ENCODE results near the gene MEX3A. TPM values are rescaled to one million over a fixed set of nuclear protein-coding genes. Genes with fewer than 3 reads are reported as not detected.
"Not testable (repeated sequence)": the region's sequence is repeated elsewhere in the genome, so short reads cannot be mapped to it uniquely, and the experiment has no call there.

MEX3A gene
- total RNA-seq, 1 experiment from 2014 or later, result 4.9 TPM

DNA sequence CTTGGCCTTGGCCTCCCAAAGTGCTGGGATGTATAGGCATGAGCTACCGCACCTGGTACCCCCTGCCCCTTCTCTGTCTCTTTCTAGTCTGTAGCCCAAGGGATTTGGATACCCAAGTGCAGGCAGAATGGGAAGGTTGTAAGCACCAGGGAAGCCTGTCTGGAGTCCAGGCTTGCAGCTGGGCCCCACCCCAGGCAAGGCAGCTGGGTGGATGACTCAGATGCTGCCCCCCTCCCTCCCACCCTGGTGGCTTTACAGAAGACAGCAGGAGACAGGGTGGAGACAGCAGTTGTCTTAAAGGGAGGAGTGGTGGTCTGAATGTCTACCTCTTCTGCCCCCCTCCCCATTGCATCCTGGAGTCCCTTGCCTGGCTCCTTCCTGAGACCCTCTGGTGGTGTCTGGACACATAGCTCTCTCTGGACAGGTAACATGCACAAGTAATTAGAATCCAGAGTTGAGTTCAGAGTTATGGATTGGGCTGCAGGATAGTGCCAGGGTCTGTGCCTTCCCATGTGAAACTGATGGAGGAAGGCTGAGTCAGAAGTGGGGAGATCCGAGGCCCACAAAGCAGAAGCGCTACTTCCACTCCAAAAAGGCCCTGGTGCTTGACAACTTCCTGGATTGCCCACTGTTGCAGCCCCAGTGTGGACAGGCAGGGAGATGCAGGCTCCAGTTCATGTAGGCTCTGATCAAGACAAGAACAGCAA is 37.4 kb upstream of the MEX3A start:
- DNase-seq (ENCODE audit: low read depth), result peak; percentile 87

DNA sequence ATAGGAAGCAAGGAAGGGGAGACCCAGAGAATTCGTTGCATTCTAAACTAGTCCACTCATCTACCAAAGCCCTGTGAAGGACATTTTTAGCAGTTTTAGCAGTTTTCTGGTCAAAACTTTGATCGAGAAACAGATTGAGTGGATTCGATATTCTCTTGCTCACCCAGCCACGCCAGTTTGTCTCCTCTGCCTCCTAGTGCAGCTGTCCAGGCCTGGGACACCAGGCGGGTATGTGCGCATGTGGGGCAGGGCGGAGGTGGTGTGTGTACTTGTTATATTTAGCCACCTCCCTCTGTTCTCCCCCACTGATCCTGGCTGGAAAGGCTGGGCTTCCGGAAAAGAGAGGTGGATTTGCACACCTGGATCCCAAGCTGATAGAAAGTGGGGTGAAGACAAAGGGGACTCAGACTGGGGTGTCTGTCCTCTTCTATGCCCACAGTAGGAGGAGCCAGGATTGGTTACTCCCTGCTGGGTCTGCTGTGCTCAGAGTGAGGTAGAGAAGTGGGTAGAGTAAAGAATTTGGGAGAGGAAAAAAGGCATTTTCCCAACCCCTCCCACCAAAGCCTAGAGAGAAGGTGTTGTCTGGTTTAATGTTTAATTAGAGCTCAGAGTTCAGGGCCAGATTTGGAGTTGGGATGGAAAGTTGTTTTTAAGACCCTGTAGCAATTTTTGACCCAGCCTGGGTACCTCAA is 36.1 kb upstream of the MEX3A start:
- peak; percentile 83 for DNase-seq (ENCODE audit: low read depth)

DNA sequence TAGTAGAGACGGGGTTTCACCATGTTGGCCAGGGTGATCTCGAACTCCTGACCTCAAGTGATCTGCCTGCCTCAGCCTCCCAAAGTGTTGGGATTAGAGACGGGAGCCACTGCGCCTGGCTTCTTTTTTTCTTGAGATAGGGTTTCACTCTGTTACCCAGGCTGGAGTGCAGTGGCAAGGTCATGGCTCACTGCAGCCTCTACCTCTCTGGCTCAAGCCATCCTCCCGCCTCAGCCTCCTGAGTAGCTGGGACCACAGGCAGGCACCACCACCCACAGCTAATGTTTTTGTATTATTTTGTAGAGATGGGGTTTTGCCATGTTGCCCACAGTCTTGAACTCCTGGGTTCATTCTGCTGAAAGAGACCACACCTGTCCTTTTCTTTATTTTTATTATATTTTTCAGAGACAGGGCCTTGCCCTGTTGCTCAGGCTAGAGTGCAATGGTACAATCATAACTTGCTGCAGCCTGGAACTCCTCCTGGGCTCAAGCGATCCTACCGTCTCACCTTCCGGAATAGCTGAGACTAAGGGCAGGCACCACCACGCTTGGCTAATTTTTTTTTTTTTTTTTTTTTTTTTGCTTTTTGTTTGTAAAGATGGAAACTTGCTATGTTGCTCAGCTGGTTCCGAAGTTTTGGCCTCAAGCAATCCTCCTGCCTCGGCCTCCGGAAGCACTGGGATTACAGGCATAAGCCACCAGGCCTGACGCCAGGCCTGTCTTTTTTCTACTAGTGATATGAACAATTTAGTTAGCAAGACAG is 35.3 kb upstream of the MEX3A start:
- DNase-seq (ENCODE audit: low read depth), result no peak

DNA sequence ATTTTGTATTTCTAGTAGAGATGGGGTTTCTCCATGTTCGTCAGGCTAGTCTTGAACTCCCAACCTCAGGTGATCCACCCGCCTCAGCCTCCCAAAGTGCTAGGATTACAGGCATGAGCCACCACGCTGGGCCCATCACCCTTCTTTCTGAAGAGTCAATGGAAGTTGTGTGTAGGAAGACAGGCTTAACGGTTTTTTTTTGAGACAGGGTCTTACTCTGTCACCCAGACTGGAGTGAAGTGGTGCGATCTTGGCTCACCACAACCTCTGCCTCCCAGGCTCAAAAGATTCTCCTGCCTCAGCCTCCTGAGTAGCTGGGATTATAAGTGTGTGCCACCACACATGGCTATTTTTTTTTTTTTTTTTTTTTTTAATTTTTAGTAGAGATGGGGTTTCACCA is 34.5 kb upstream of the MEX3A start:
- DNase-seq (ENCODE audit: low read depth), result not testable (repeated sequence)

DNA sequence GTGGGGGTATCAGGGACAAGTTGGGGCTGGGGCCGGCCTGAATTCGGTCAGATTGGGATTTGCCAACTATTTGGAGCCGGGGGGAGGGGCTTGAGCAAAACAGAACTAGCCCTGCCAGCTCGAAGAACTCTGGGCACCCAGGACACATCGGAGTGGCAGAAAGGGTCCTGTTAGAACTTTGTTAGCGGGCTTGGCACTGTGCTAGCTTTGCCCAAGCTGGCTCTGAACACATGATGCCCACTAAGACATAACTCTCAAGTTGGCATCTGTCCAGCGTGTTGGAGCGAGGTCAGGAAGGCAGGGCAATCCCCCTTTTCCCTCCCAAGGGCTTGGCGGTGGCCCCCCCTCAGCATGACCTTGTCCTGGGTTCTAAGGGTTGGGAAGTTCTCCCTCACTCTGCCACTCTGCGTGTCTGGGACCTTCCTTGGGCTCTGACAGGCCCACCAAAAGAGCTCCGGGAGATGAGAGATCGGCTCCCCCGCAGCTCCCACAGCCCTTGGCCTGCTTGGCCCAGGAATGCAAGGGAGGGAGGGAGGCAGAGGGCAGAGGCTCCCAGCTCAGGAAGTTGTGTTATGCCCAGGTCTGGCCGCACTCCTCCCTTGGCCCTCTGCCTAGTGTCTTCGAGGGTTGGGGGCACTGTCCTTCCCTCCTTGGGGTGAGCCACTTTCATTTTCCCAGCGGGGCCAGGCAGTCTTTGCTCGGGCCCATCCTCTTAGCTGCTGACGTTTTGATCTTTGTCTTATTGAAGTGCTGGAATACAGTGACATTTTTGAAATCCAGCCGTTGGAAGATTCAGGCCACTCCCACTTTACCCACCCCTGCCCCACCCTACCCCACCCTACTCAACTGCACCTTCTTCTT is 33.5 kb upstream of the MEX3A start:
- peak; percentile 78 for DNase-seq (ENCODE audit: low read depth)

DNA sequence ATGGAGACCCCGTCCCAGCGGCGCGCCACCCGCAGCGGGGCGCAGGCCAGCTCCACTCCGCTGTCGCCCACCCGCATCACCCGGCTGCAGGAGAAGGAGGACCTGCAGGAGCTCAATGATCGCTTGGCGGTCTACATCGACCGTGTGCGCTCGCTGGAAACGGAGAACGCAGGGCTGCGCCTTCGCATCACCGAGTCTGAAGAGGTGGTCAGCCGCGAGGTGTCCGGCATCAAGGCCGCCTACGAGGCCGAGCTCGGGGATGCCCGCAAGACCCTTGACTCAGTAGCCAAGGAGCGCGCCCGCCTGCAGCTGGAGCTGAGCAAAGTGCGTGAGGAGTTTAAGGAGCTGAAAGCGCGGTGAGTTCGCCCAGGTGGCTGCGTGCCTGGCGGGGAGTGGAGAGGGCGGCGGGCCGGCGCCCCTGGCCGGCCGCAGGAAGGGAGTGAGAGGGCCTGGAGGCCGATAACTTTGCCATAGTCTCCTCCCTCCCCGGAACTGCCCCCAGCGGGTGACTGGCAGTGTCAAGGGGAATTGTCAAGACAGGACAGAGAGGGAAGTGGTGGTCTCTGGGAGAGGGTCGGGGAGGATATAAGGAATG is 32.8 kb upstream of the MEX3A start:
- DNase-seq (ENCODE audit: low read depth), result no peak

DNA sequence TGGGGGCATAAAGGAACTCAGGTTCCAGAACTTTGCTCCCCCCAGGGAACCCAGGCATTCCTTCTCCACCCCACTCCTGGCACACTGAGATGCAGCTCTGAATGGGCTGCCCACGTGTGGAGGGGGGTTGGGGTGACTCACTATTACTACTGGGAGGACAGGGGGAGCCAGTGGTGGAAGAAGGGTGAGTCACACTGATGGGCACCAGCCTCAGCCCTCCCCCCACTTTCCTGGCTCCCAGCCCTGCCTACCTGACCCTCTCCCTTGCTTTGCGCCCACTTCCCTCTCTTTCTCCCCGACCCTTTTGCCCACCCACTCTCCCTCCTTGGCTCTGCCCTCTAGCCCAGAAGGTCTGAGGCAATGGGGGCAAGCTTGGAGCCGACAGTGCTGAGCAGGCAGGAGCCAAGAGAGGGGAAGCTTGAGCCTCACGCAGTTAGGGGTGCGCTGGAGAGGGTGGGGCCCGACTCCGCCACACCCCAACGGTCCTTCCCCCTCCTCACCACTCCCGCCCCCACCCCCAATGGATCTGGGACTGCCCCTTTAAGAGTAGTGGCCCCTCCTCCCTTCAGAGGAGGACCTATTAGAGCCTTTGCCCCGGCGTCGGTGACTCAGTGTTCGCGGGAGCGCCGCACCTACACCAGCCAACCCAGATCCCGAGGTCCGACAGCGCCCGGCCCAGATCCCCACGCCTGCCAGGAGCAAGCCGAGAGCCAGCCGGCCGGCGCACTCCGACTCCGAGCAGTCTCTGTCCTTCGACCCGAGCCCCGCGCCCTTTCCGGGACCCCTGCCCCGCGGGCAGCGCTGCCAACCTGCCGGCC is 32.0 kb upstream of the MEX3A start, which contains the start of gene LMNA:
Gene LMNA (plus strand): TSS at position 611 of the 818 bp plus-strand sequence. CDS start 208 bp downstream, outside the sequence.
- peak; percentile 98 for DNase-seq (ENCODE audit: low read depth)

DNA sequence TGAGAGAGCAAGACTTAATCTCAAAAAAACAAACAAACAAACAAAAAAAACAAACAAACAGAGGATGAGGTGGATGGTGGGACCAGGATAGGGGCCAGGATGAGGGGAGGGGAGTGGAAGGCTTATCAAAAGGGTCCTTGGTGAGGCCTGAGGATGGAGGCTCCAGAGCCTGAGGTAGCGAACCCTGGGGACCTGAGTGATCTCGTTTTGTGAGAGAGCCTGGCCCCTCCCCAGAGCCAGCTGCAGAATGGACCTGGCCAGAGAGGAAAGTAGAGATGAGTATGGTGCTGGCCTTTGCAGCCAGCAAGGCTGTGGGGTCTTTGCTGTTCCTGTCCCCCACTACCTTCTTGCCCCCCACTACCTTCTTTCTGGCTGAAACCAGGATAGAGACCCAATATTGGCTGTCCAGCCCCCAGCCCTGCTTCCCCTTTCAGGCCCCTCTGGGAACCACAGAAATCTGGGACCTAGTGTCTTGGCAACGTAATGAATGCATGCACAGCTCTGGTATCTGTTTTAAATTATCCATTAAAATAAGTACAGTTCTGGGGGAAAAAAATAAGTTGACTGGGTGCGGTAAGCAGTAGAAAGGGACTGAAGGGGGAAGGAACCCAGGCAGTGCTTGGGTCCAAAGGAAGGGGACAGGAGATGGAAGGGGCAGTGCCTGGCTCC is 31.2 kb upstream of the MEX3A start:
- DNase-seq (ENCODE audit: low read depth), result no peak

DNA sequence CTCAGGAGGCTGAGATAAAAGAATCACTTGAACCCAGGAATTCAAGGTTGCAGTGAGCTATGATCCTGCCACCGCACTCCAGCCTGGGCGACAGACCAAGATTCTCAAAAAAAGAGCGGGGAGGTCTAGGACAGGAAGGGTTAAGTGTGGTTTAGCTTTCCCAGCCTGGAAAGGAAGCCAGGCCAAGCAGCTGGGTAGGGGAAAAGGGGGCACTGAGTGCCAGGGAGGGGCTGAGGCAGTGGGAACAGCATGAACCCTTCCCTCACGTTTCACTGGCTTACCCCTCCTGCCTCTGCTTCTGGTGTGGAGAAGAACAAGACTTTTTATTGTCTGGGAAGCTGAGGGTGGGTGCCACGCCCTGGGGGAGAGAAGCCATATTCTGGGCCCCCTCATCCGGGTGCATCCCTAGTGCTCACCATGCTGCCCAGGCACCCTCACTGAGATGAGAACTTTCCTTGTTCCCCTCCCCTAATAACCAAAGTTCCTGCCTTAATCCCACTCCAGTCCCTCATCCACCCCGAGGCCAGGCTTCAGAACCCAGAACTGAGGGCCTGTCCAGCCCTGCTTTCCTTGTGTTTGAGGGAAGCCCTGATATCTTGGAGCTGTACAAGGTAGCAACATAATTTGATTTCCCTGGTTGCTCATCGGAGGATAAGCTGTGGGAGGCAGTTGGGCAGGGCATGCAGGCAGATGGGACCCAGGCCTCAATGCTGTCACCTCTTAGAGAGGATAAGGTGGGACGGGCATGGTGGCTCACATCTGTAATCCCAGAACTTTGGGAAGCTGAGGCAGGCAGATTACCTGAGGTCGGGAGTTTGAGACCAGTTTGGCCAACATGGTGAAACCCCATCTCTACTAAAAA is 30.2 kb upstream of the MEX3A start:
- no peak for DNase-seq (ENCODE audit: low read depth)

DNA sequence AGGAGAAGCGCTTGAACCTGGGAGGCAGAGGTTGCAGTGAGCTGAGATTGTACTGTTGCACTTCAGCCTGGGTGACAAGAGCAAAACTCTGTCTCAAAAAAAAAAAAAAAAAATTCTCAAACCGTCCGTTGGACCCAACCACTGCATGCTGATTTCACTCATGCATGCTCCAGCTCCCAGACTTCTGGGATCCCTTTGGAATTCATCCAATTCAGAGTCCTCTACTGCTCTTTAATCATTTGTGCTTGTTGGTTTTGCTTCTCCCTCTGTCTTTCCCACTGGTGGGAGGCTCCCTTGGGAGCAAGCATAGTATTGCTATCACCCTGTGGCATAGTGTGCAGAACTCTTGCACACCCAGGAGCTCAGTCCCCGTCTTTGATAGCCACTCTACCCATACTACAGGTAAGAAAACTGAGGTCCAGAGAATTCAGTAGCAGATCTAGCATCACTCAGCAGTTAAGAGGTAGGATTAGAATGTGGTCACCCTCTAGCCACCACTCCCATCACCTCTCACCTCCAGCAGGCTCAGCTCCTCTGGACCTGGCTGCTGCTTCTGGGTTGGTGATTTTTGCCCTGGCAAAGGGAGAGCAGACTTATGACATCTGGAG is 29.2 kb upstream of the MEX3A start:
- DNase-seq (ENCODE audit: low read depth), result no peak

DNA sequence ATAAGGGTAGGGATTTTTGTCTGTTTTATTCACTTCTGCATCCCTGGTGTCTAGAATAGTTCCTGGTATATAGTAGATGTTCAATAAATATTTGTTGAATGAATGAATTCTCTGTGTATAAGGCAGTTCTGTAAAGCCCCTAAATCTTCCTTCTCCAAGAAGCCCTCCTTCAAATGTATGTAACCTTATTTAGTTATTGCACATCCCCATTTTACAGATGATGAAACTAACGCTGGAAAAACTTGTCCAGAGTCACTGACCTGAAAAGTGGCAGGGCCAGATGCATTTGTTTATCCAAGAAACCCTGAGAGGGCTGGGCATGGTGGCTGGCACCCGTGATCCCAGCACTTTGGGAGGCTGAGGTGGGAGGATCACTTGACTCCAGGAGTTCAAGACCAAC is 28.0 kb upstream of the MEX3A start:
- DNase-seq (ENCODE audit: low read depth), result no peak

DNA sequence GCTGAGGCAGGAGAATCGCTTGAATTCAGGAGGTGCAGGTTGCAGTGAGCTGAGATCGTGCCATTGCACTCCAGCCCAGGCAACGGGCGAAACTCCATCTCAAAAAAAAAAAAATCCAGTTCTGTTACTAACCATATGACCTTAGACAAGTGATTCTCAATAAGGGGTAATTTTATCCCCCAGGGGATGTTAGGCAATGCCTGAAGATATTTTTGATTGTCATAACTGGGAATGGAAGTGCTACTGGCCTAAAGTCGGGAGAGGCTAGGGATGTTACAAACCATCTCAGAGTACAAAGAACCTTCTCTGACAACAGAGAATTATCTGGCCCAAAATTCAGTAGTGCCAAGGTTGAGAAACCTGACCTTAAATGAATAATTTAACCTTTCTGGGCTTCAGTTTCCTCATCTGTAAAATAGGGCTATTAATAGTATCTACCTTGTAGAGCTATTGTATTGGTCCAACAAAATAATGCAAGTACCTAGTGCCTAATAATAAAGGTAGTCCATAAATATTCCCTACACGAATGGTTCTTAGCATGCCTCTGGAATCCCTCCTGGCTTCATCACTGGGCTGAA is 26.5 kb upstream of the MEX3A start:
- DNase-seq (ENCODE audit: low read depth), result no peak

DNA sequence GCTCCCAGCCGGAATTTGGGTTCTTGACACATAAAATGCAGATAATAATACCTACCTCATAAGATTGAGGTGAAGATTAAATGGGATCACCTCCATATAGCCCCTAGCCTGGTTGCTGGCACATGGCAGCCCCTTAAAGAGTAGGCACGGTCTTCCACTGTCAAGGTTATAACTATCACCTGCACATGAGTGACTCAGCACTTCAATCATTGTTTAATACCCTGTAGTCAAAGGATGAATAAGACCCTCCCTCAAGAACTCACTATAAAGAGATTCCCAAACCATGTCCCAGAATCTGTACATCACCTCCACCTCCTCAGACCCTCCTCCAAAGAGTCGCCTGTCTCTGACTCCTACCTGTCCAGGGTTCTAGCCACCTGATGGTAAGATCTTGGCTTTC is 25.8 kb upstream of the MEX3A start:
- no peak for DNase-seq (ENCODE audit: low read depth)

DNA sequence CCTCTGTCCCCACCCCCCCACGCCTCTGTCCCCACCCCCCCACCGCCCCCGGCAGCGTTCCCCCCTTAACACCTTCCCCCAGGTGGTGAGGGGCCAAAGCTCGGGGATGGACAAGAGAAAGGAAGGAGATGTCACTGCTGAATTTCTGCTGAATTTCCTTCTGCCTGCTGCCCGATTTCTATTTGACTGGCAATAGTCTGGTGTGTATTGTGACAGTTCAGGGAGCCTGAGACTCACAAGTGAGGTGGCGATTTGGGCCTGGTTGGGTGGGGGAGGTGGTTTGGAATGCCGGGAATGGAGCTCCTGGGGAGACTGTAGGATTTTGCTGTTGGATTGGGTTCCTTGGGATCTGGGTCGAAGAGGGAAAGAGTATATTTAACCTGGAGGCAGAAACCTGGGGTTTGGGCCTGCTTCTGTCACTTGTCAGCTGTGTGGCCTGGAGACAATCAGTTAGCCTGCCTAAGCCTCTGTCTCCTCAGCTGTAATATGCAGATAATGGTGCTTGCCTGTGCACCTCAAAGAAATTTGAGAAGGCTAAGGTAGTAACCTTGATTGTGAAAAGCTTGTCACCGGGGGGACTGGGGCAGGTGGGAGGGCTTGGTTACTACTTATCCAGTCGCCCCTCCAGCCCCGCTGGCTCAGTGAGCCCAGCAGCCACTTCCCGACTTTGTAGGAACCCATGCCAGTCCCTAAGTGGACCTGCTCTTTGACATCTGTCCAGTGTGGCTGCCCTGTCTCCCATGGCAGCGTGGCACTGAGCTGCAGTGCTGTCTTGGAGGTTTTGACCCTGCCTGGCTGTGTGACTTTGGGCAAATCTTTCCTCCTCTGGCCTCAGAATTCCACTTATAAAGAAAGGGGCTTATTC is 24.6 kb upstream of the MEX3A start:
- DNase-seq (ENCODE audit: low read depth), result no peak

DNA sequence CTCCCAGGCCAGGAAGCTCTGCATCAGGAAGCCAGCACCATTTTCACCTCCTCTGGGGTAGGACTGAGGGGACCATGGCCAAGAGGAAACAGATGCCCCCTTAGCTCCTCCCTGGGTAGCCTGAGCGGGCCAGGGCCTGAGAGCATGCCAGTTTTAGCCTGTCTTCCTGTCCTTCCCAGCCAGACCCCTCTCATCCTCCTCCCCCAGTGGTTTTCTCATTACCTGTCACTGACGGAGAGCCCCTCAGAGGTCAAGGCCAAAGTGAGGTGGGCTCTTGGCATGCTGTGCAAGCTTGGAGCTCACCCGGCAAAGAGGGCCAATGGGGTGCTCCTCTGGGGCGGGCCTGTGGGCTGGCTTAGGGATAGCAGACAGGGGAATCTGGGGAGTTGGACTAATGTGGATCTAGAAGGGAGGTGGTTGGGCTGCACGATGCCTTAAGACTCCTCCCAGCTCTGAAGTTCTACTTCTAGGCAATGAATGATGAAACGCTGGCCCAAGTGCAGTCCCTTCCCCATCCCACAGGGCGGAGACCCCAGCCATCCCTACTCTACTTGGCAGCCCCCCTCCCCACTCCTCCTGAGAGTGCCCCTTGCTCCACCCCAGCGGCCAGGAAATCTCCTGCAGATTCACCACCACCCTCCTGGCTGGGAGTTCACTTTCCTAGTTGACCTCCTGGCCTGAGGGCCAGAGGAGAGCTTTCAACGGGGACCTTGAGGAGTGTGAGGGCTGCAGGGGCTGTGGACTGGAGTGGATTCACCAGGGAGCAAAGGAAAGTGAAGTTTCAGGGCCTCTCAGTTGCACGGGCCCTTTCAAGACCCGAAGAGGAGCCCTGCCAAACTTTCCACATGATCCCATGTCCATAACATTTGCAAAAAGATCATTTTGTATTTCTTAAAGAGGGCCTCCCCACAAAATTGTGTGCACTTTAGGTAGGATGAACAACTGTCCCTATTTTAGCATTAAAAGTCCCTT is 22.9 kb upstream of the MEX3A start:
- DNase-seq (ENCODE audit: low read depth), result no peak

Data from LHCN-M2 (cell line).